NCI-H1105 treated with DMSO at 0.1 percent for 48 hours (cell line): ENCODE measurements around the gene TULP4.
"Not testable (repeated sequence)": the region's sequence is repeated elsewhere in the genome, so short reads cannot be mapped to it uniquely, and the experiment has no call there.

Experiments
- DNase-seq: peaks from one replicate; lab custom pipeline; 2025; lab: John Stamatoyannopoulos, UW

Gene TULP4

DNA sequence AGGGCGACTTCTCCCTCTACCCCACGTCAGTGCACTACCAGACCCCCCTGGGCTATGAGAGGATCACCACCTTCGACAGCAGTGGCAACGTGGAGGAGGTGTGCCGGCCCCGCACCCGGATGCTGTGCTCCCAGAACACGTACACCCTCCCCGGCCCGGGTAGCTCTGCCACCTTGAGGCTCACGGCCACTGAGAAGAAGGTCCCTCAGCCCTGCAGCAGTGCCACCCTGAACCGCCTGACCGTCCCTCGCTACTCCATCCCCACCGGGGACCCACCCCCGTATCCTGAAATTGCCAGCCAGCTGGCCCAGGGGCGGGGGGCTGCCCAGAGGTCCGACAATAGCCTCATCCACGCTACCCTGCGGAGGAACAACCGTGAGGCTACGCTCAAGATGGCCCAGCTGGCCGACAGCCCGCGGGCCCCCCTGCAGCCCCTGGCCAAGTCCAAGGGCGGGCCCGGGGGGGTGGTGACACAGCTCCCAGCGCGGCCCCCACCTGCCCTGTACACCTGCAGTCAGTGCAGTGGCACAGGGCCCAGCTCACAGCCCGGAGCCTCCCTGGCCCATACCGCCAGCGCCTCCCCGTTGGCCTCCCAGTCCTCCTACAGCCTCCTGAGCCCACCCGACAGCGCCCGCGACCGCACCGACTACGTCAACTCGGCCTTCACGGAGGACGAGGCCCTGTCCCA, 190.1 kb downstream of the TULP4 start:
- no peak for DNase-seq

DNA sequence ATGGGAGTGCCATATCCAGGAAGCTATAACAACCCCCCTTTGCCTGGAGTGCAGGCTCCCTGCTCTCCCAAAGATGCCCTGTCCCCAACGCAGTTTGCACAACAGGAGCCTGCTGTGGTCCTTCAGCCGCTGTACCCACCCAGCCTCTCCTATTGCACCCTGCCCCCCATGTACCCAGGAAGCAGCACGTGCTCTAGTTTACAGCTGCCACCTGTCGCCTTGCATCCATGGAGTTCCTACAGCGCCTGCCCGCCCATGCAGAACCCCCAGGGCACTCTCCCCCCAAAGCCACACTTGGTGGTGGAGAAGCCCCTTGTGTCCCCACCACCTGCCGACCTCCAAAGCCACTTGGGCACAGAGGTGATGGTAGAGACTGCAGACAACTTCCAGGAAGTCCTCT, 191.0 kb downstream of the TULP4 start:
- no peak for DNase-seq

DNA sequence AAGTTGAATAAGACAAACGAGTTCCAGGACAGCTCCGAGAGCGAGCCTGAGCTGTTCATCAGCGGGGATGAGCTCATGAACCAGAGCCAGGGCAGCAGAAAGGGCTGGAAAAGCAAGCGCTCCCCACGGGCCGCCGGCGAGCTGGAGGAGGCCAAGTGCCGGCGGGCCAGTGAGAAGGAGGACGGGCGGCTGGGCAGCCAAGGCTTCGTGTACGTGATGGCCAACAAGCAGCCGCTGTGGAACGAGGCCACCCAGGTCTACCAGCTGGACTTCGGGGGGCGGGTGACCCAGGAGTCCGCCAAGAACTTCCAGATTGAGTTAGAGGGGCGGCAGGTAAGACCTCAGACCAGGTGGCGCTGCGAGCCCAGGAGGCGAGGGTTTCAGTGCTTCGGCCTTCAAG, 191.6 kb downstream of the TULP4 start:
- no peak for DNase-seq

DNA sequence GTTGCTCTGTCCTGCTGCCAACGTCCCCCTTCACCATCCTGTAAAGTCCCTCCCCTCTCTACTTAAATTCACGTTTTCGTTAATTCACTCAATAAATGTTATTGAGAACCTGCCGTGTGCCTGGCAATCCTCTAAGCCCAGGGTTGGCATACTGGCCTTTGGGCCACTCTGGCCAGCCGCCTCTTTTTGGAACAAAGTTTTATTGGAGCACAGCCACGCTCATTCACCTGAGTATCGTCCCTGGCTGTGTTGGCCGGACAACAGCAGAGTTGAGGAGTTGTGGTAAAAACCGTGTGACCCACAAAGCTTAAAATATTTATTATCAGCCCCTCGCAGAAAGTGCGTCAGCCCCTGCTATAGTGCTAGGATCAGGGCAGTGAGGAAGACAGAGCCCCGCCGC, 192.9 kb downstream of the TULP4 start:
- DNase-seq: no peak

DNA sequence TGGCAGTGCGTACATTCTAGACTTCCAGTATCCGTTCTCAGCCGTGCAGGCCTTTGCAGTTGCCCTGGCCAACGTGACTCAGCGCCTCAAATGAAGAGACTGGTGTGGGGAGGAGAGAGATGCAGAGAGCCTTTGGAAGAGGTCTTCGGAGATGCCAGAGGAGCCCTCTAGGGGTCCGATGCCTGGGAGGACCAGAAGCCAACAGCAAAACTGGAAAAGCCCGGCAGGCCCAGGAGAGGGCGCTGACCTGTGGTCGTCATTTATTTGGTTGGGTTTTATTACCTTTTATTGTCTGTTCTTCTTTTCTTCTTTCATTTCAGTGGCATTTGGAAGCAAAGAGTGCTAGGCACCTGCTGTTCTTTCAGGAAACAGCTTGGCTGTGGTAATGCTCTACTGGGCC, 194.3 kb downstream of the TULP4 start:
- no peak for DNase-seq

DNA sequence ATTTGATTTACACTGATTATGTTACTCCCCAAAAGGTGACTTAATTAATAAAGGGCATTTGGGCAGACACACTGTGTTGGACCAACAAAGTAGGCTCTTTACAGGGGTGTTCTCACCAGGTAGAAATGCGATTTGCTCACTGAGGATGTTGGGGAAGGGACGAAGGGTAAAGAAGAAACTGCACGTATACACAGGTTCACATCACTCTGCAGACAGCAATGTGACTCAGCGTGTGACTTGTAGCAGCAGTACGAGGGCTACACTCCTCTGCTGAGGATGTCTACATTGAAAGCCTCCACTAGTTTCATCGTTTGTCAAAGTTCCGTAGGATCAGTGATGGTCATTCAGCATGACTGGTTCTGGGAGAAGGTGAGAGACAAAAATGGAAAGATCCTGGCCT, 194.9 kb downstream of the TULP4 start:
- DNase-seq: no peak

DNA sequence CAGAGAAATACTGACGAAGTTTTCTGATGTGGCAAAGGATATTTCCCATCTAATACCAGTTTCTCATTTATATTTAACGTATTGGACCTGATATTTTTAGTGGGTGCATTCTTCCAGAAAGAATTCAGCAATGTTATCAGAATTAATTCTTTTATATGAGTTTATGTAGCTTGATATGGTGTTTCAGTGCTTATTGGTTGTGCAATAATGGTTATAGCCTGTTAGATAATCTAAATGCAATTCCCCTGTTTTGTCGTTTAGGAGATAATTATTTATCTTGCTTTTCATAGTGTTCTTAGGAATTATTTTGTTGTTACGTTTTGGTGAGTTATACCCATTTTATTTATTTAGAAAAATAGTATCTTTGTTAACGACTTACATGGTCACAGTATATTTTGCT, 196.2 kb downstream of the TULP4 start:
- DNase-seq: no peak

DNA sequence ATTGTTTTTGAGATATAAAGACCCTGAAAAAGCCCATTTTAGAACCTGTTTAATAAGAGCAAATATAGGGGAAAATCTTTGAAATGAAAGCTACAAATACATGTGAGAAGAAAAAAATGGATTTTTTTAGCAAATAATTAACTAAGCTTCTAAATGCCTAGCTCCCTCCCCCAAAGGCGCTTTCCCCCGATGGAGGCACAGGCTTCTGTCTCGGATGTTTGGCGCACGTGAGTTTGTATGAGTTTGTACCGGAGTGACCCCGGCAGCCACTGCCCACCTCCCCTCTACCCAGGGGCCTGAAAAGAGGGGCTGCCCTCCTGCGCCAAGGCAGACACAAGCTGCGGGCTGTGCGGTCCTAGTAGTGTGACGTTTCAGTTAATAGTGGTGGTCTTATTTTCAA, 197.2 kb downstream of the TULP4 start:
- DNase-seq: no peak

DNA sequence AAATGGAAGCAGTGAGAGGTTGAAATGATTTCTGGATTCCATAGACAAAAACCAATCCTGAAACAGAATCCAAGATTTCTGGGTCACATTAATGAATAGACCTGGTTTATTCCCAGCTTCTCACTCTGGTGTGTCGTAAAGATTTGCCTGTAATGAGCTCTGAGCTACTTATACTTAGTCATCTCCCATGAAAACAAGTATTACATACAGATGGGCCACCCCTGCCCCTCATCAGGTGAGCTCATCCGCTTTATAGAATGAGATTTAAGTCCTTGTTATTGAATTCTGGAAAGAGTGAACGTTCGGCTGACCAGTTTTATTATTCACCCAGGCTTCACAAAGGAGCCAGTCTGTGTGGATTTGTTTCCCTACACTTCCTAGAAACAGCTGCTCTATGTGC, 200.5 kb downstream of the TULP4 start:
- no peak for DNase-seq

DNA sequence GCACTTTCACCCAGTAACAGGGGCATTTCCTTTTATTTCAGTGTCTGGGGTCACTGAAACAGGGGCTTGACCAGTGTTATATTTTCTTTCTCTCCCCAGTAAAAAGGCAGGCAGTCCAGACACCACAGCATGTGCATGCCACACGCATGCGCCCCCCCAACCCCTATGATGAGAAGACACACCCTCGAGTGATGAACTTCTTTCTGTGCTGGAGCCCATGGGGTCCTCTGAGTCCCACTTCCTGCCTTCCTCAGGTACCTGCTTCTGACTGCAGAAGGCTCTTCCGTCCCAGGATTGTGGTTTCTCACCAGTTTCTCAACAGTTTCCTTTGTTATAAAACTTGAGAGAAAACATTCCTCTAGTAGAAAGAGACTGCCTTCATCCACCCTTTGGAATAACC, 201.9 kb downstream of the TULP4 start:
- no peak for DNase-seq

DNA sequence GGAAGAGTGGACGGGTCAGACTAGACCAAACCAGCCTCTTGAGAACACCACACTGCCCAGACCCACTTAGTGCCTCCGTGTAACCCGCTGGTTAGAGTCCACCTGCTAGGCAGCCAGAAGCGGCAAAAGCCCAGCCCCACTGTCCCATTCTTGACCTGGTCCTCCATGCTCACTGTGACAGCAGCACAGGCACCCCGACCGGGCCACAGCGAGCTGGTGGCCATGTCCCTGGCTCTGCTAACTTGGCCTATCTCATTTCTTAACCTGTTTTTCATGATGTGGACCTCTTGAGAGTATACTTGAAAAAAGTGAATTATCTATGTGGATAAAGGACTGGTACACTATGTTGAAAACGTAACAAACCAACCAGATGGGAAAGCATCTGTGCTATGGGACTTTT, 202.7 kb downstream of the TULP4 start:
- no peak for DNase-seq

DNA sequence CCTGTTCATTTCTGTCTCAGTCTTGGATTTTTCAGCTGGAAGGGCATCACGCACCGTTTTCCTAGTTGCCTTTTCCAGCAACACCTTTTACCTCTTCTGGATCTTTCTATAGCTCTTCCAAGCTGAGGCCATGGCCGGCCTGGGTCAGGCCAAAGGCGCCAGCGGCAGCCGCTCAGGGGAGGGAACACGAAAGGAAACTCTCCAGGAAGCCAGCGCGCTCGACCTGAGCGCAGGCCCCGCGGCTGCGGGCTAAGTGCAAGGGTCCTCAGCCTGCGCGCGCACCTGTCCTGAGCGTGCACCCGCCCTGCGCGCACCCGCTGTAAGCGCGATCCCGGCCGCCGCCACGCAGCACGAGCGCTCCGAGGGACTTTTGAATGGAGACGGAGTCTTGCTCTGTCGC, 203.8 kb downstream of the TULP4 start:
- no peak for DNase-seq

DNA sequence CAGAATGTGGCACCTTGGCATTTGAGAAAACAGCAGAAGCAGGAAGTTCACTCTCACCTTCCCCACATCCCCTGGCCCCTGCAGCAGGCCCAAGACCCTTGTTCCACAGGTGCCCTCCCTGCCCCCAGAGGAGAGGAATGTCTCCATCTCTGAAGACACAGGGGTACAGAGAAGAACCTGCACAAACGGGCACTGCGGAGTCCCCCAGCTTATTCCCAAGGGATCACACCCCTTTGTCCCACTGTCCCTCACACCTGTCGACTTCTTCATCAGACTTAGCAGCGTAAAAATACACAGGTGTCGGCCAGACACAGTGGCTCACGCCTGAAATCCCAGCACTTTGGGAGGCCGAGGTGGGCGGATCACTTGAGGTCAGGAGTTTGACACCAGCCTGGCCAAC, 204.8 kb downstream of the TULP4 start:
- DNase-seq: no peak

DNA sequence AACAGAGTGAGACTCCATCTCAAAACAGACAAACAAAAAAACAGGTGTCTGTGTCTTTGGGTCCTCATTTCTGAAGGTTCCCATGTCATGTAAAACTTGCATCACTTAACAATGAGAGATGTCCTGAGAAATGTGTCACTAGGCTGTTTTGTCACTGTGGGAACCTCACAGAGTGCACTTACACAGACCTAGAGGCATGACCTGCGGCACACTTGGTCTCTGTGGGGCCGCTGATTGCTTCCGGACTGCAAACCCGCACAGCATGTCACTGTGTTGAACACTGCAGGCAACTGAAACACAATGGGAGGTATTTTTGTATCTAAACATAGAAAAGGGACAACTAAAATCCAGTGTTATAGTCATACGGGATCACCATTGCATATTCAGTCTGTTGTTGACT, 205.3 kb downstream of the TULP4 start:
- DNase-seq: no peak

DNA sequence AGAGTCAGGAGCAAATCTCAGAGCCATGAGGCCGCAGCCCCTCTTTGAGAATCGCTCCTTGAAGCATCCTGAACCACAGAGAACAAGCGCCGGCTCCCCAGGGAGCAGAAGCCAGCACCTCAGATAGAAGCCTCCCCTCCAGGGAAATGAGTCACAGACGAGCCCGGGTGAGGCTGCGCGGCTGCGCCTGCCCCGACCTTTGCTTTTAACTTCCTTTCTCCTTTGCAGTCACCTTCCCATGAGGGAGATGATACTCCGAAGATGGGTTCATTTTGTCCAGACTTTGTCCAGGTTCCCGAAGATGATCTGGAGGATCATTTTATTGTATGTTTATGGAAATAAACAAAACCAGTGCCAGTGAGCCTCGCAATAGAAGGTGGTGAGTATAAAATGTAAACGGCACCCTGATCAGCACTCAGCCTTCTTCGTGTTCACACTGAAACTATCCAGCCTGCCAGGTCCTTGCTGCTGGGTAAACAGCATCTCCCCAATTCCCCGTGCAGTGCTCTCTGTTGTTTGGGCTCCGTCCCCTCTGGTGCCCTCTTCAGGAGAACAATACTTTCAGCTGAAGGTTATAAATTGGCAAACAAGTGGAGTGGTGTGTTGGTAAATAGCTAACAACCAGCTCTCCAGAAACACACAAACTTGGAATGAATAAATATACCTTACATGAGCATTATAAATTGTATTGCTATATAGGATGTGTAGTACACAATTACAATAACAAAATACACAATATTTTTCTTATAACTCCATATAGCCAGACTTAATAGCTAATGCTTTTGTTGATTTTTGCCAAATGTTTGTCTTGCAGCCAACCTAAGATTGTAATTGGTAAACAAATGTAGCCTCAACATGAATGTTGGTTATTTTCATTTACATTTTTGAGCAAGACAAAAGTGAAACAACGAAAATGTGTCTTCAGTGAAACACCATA, 206.2 kb downstream of the TULP4 start:
- peak; percentile 94 for DNase-seq

DNA sequence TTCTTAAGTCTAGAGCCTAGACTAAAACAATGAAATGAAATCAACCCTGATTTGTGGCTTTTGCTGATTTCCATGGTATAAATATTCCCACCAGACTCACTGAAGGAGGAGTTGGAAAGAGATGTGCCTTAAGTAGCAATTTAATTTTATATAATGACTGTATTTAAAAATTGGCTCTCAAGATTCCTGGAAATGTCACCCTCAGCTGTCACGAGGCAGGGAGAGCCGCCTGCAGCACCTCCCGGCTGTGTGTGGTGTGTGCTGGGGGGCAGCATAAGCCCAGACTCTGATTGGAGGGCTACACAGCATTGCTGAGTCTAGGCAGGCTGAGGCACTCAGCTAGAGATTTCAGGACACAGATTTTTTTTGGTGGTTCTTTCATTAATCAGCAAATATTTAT, 207.0 kb downstream of the TULP4 start:
- DNase-seq: no peak

DNA sequence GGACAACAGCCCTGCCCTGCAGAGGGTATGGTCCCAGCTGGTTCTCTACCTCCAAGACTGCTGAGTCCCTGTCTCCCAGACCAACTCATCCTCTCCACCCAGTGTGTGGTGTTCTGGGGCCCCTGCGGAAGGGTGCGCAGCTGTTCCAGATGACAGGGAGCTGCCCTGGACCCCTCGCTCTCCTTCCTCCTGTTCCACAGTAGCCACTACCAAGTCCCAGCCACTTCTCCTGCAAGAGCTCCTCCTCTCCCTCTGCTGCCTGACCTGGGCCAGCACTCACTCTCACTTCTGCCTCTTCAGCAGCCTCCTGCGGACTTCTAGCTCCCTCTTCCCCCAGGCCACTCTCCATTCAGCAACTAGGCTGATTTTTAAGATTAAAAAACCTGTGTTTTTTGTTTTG, 207.5 kb downstream of the TULP4 start:
- DNase-seq: no peak

DNA sequence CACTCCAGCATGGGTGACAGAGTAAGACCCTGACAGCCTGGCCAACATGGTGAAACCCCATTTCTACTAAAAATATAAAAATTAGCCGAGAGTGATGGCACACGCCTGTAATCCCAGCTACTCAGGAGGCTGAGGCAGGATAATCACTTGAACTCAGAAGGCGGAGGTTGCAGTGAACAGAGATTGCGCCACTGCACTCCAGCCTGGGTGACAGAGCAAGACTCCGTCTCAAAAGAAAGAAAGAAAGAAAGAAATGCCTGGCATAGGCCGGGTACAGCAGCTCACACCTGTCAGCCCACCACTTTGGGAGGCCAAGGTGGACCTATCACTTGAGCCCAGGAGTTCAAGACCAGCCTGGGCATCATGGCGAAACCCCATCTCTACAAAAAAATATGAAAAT, 208.7 kb downstream of the TULP4 start:
- not testable (repeated sequence) for DNase-seq

DNA sequence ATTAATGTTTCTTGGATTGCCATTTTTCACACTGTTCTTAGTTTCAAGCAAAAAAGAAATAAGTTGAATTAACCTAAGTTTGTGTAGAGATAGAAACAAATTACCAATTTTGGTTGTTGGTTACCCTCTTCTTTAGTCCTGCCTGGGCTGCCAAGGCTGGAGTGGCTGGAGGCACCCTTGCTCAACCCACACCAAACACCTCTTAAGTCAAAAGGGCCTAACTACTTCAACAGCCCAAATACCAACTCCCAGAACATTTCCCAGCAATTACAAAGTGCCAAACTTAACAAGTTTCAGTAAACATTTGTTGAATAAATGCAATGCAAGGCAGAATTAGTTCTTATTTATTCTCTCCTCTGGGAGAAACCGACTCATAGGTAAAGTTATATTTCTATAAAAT, 209.5 kb downstream of the TULP4 start:
- no peak for DNase-seq

DNA sequence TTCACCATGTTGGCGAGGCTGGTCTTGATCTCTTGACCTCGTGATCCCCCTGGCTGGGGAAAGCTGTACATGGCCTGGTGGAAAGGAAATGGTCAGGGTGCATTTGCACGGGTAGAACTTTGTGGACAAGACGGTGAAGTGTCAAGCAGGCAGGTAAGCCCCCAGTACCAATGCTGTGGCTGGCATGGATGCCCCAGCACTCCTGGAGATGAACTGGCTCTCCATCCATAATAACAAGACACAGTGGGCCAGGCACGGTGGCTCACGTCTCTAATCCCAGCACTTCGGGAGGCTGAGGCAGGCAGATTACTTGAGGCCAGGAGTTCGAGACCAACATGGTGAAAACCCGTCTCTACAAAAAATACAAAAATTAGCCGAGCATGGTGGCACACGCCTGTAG, 210.4 kb downstream of the TULP4 start:
- no peak for DNase-seq

DNA sequence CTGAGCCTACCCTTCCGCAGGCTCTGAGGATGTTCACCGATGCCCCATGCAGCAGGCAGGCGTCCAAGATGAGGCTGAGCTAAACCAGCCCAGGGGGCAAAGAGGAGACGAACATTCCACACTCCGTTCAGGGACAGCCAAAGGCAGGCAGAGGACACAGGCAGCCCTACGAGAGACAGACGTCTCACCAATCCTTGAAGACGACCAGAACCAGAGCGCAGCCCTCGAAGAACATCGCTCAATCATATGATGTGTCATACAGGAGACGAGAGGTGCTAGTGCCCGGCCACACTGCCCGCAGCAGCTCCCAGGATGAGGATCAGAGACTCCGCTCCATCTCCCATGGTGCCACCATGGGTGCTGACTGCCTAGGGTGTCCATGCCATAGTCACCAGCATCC, 212.0 kb downstream of the TULP4 start:
- DNase-seq: no peak

DNA sequence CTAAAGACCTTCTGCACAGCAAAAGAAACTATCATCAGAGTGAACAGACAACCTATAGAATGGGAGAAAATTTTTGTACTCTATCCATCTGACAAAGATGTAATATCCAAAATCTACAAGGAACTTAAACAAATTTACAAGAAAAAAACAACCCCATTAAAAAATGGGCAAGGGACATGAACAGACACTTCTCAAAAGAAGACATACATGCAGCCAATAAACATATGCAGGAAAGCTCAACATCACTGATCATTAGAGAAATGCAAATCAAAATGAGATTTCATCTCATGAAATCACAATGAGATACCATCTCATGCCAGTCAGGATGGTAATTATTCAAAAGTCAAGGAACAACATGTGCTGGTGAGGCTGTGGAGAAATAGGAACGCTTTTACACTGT, 215.6 kb downstream of the TULP4 start:
- not testable (repeated sequence) for DNase-seq

DNA sequence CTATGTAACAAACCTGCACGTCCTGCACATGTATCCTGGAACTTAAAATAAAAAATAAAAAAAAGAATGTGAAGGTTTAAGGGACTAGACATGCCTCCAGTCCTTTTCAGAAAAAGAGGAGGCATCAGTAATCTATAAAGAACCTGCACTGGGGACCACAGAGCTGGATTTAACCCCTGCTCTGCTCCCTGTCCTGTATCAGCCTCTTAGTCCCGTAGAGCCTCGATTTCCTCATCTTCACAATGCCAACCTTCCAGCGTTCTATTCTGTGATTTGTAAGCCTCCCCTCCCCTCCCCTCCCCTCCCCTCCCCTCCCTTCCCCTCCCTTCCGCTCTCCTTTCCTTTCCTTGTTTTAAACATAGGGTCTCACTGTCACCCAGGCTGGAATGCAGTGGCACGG, 216.6 kb downstream of the TULP4 start:
- no peak for DNase-seq

DNA sequence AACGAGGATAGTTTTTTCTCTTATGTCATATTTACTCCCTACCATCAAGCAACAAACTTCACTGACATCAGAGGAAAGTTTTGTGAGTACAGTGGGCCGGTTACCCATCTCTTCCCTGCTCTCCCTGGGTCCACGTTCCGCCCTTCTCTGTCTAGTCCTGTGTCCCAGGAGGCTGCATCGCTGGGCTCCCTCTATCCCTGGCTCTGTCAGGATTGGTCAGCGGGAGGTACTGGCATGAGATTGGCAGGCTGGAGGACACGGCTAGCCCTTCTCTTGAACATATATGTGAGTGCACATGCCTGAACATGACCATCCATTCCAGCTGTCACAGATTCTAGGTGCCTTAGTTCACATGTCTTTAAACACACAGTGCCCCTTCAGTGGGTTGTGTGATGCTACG, 217.4 kb downstream of the TULP4 start:
- DNase-seq: no peak
